ENCODE results near the gene UCHL5.
"Not testable (repeated sequence)": the region's sequence is repeated elsewhere in the genome, so short reads cannot be mapped to it uniquely, and the experiment has no call there.

The UCHL5 gene

GRCh38 chr1:193062698-193063463 lies 3.7 kb upstream of the UCHL5 start:
- DNase-seq (ENCODE audit: low read depth): no peak

- no peak for DNase-seq (ENCODE audit: low read depth)
Measured at GRCh38 chr1:193060938-193061337, 1.8 kb upstream of the UCHL5 start.

- DNase-seq (ENCODE audit: low read depth): no peak
Measured at GRCh38 chr1:193060406-193060805, 1.2 kb upstream of the UCHL5 start.

GRCh38 chr1:193060115-193060403 lies 899 bp upstream of the UCHL5 start:
- no peak for DNase-seq (ENCODE audit: low read depth)

GRCh38 chr1:193058529-193059281 lies 455 bp downstream of the UCHL5 start:
- DNase-seq (ENCODE audit: low read depth): peak; percentile 10

- no peak for DNase-seq (ENCODE audit: low read depth)
Measured at GRCh38 chr1:193054169-193054675, 4.9 kb downstream of the UCHL5 start.

- not testable (repeated sequence) for DNase-seq (ENCODE audit: low read depth)
Measured at GRCh38 chr1:193048913-193049312, 10.2 kb downstream of the UCHL5 start.

- DNase-seq (ENCODE audit: low read depth): no peak
Measured at GRCh38 chr1:193042766-193043691, 16.1 kb downstream of the UCHL5 start.

GRCh38 chr1:193040011-193040410 lies 19.1 kb downstream of the UCHL5 start:
- DNase-seq (ENCODE audit: low read depth): no peak

- no peak for DNase-seq (ENCODE audit: low read depth)
Measured at GRCh38 chr1:193036337-193037047, 22.7 kb downstream of the UCHL5 start.

GRCh38 chr1:193033610-193034009 lies 25.6 kb downstream of the UCHL5 start:
- no peak for DNase-seq (ENCODE audit: low read depth)

- not testable (repeated sequence) for DNase-seq (ENCODE audit: low read depth)
Measured at GRCh38 chr1:193032643-193033427, 26.3 kb downstream of the UCHL5 start.

- no peak for DNase-seq (ENCODE audit: low read depth)
Measured at GRCh38 chr1:193031431-193031830, 27.7 kb downstream of the UCHL5 start.

- no peak for DNase-seq (ENCODE audit: low read depth)
Measured at GRCh38 chr1:193030280-193030679, 28.9 kb downstream of the UCHL5 start.

GRCh38 chr1:193025218-193025617 lies 33.9 kb downstream of the UCHL5 start:
- DNase-seq (ENCODE audit: low read depth): no peak

- DNase-seq (ENCODE audit: low read depth): no peak
Measured at GRCh38 chr1:193019442-193020026, 39.6 kb downstream of the UCHL5 start.

- DNase-seq (ENCODE audit: low read depth): no peak
Measured at GRCh38 chr1:193016788-193017187, 42.4 kb downstream of the UCHL5 start.

- DNase-seq (ENCODE audit: low read depth): no peak
Measured at GRCh38 chr1:193014400-193014799, 44.8 kb downstream of the UCHL5 start.

- no peak for DNase-seq (ENCODE audit: low read depth)
Measured at GRCh38 chr1:193013707-193014106, 45.5 kb downstream of the UCHL5 start.

GRCh38 chr1:193013005-193013404 lies 46.2 kb downstream of the UCHL5 start:
- no peak for DNase-seq (ENCODE audit: low read depth)
